SU-DHL-6 (cell line): ENCODE measurements around the gene SLC16A3.

Experiments
- EZH2phosphoT487 ChIP-seq: fragments of 200-600 bp; sonication (generic), shearing (Covaris generic); conservative IDR thresholded peaks from 2 replicates; pipeline ENCODE4 v1.6.1; 2018; ENCODE audit warnings: mild to moderate bottlenecking, antibody characterized with exemption, low read length, moderate library complexity, mixed read lengths
- TF ChIP-seq, protein P1 (sequence below): fragments of 200-600 bp; sonication (generic); IDR thresholded peaks from one replicate; pipeline ENCODE4 v1.5.1; 2017; ENCODE audit warnings: antibody characterized with exemption, mild to moderate bottlenecking, low read length, moderate library complexity; ENCODE audit not compliant: insufficient read depth, poor library complexity, severe bottlenecking

DNA sequence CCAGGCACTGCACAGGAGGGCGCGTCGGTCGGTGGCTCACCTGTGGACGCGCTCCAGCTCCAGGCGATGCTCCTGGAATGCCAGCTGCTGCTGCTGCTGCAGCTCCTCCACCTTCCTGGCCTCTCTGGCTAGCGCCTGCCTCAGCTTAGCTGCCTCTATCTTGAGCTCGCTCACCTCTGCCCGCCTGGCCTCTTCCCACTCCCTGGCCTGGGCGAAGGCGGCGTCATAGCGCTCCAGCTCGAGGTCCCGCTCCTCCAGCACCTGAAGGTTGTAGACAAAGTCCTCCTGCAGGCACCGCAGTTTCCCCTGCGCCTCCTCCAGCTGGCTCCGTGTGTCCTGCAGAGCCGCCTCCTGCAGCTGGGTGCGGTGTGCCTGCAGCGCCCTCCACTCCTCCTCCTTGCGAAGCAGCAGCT, 27.3 kb upstream of the SLC16A3 start:
- TF ChIP-seq, protein P1, sequence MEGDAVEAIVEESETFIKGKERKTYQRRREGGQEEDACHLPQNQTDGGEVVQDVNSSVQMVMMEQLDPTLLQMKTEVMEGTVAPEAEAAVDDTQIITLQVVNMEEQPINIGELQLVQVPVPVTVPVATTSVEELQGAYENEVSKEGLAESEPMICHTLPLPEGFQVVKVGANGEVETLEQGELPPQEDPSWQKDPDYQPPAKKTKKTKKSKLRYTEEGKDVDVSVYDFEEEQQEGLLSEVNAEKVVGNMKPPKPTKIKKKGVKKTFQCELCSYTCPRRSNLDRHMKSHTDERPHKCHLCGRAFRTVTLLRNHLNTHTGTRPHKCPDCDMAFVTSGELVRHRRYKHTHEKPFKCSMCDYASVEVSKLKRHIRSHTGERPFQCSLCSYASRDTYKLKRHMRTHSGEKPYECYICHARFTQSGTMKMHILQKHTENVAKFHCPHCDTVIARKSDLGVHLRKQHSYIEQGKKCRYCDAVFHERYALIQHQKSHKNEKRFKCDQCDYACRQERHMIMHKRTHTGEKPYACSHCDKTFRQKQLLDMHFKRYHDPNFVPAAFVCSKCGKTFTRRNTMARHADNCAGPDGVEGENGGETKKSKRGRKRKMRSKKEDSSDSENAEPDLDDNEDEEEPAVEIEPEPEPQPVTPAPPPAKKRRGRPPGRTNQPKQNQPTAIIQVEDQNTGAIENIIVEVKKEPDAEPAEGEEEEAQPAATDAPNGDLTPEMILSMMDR: no peak
- no peak for TF ChIP-seq EZH2phosphoT487
